ENCODE data around the gene CLDN8.

DNA sequence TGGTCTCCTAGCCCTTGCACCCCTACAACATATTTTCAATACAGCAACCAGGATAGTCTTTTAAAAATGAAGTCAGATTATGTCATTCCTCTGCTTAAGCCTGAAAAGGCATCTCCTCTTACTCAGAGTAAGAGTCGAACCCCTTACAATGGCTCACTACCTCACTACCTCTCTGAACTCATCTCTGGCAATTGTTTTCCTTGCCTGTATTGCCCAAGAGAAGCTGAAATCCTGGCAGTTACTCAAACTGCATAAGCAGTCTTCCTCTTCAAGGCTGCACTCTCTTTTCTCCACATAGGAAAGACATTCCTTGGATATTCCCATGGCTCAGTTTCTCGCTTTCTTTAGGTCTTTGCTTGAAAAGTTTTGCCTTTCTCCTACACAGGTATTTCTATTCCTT, 22.7 kb downstream of the CLDN8 start:
- TF ChIP-seq EZH2 (IDR thresholded peaks at IDR 0.05; ENCODE audit: insufficient read depth, low read length): no peak
- TF ChIP-seq, protein P1, sequence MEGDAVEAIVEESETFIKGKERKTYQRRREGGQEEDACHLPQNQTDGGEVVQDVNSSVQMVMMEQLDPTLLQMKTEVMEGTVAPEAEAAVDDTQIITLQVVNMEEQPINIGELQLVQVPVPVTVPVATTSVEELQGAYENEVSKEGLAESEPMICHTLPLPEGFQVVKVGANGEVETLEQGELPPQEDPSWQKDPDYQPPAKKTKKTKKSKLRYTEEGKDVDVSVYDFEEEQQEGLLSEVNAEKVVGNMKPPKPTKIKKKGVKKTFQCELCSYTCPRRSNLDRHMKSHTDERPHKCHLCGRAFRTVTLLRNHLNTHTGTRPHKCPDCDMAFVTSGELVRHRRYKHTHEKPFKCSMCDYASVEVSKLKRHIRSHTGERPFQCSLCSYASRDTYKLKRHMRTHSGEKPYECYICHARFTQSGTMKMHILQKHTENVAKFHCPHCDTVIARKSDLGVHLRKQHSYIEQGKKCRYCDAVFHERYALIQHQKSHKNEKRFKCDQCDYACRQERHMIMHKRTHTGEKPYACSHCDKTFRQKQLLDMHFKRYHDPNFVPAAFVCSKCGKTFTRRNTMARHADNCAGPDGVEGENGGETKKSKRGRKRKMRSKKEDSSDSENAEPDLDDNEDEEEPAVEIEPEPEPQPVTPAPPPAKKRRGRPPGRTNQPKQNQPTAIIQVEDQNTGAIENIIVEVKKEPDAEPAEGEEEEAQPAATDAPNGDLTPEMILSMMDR (IDR thresholded peaks at IDR 0.05; ENCODE audit: insufficient read depth, low read depth, low read length): no peak

All from astrocyte (in vitro differentiated cells and primary cell).